ENCODE measurements around the gene VSIG10L2. TPM values are rescaled to one million over a fixed set of nuclear protein-coding genes. Genes with fewer than 3 reads are reported as not detected.

VSIG10L2 gene
- total RNA-seq (2022; extraction: Qiagen RNA extraction) = not detected in 5 replicates

GRCh38 chr11:125945797-125946520 lies at the start of gene VSIG10L2:
Gene VSIG10L2 (plus strand): TSS chr11:125946044. CDS start chr11:125946056, 12 bp downstream.

GRCh38 chr11:125902927-125903710 lies 42.7 kb upstream of the VSIG10L2 start, which contains the start of gene PUS3:
Gene PUS3 (minus strand): TSS chr11:125903206. CDS start chr11:125896284, 6,922 bp downstream.

GRCh38 chr11:125903711-125904659 lies 41.9 kb upstream of the VSIG10L2 start, which contains the start of gene DDX25:
Gene DDX25 (plus strand): TSS chr11:125904508. CDS start chr11:125904518, 10 bp downstream.

Other genes starting within 250 kb of the VSIG10L2 start
- gene PATE1, start 199.8 kb upstream of the VSIG10L2 start, total RNA-seq (2022; extraction: Qiagen RNA extraction) = not detected in 5 replicates
- not detected in 5 replicates for gene PATE2, start 167.2 kb upstream of the VSIG10L2 start, total RNA-seq (2022; extraction: Qiagen RNA extraction)
- not detected in 5 replicates for gene PATE3, start 157.9 kb upstream of the VSIG10L2 start, total RNA-seq (2022; extraction: Qiagen RNA extraction)
- not detected in 5 replicates for gene PATE4, start 112.7 kb upstream of the VSIG10L2 start, total RNA-seq (2022; extraction: Qiagen RNA extraction)
- gene HYLS1, start 58.4 kb upstream of the VSIG10L2 start, total RNA-seq (2022; extraction: Qiagen RNA extraction) = 10.9 to 12.1 TPM (median 11.9 TPM) in 5 replicates
- 6.5 to 10.6 TPM (median 7.8 TPM) in 5 replicates for gene PUS3, start 42.8 kb upstream of the VSIG10L2 start, total RNA-seq (2022; extraction: Qiagen RNA extraction)
- gene DDX25, start 41.5 kb upstream of the VSIG10L2 start, total RNA-seq (2022; extraction: Qiagen RNA extraction) = 0.14 TPM in 1 of 5 replicates, not detected in the others
- gene CDON, start 116.8 kb downstream of the VSIG10L2 start, total RNA-seq (2022; extraction: Qiagen RNA extraction) = 1.6 to 2.6 TPM (median 1.9 TPM) in 5 replicates

Data from A549 treated with AZD2906 at 1 μM for 4 hours (cell line).